GM12801 (cell line): ENCODE measurements around the gene CCDC30.

Experiments used
- CTCF ChIP-seq: IDR thresholded peaks from one replicate; pipeline ENCODE4 v1.5.1; 2011; ENCODE audit warnings: control low read depth; ENCODE audit not compliant: insufficient read length; ENCODE audit errors: extremely low read depth

Gene CCDC30

GRCh38 chr1:42533101-42533863, 70.2 kb downstream of the CCDC30 start:
- no peak for TF ChIP-seq CTCF

GRCh38 chr1:42541104-42541503, 78.0 kb downstream of the CCDC30 start:
- TF ChIP-seq CTCF: no peak

GRCh38 chr1:42551180-42551579, 88.1 kb downstream of the CCDC30 start:
- TF ChIP-seq CTCF: no peak

GRCh38 chr1:42551590-42551989, 88.5 kb downstream of the CCDC30 start:
- no peak for TF ChIP-seq CTCF

- no peak for TF ChIP-seq CTCF
Measured at GRCh38 chr1:42552636-42553035, 89.5 kb downstream of the CCDC30 start.

- no peak for TF ChIP-seq CTCF
Measured at GRCh38 chr1:42557230-42557851, 94.3 kb downstream of the CCDC30 start.

- no peak for TF ChIP-seq CTCF
Measured at GRCh38 chr1:42567038-42567437, 104.0 kb downstream of the CCDC30 start.
